Measurements from ENCODE around the gene AIFM3. TPM values are rescaled to one million over a fixed set of nuclear protein-coding genes. Genes with fewer than 3 reads are reported as not detected.
"Not testable (repeated sequence)": the region's sequence is repeated elsewhere in the genome, so short reads cannot be mapped to it uniquely, and the experiment has no call there.

The AIFM3 gene
- total RNA-seq, 1 donor from 2014 or later, result 2.1 TPM

- no peak for DNase-seq (ENCODE audit: low spot score)
Measured at GRCh38 chr22:20940186-20940651, 26.8 kb upstream of the AIFM3 start.

DNA sequence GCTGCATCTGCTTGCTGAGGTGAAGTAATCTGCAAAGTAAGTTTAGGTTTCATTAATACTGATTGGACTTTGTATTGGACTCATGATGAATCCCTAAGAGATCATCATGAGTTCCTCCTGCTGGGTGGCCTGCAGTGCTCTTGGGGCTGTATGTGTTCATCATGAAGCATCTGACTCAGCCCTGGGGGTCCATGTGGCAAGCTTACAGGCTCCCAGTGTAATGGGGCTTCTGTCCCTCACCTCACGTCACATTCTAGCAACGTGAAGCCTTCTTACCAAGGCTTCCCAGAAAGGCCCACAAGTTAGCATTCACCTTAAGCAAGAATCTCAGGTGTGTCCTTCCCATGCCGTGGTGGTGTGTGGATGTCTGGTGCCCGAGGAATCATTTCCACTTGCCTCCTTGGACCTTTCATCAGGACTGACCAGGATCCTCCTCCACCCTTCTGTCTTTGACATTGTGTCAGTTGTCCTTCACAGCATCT, 26.1 kb upstream of the AIFM3 start:
- DNase-seq (ENCODE audit: low spot score), result no peak

GRCh38 chr22:20942203-20942902, 24.7 kb upstream of the AIFM3 start:
- DNase-seq (ENCODE audit: low spot score), result not testable (repeated sequence)

DNA sequence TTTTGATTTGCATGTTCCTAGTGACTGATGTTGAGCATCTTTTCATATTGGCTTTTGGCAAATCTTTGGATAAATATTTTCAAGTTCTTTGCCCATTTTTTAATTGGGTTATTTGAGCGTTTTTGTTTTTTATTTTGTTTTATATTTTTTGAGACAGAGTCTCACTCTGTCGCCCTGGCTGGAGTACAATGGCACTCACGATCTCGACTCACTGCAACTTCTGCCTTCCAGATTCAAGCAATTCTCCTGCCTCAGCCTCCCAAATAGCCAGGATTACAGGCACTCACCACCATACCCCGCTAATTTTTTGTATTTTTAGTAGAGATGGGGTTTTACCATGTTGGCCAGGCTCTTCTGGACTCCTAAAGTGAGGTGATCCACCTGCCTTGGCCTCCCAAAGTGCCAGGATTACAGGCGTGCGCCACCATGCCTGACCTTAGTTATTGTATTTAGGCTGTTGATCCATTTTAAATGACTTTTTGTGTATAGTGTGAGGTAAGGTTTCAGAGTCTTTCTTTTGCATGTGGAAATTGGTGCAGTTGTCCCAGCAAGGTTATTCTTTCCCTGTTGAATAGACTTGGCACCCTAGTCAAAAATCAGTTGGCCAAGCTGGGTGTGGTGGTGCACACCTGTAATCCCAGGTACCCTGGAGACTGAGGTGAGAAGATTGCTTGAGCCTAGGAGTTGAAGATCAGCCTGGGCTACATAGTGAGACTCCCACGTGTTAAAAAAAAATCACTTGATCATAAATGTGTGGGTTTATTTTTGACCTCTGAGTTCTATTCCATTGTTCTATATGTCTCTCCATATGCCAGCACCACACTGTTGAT, 23.7 kb upstream of the AIFM3 start:
- DNase-seq (ENCODE audit: low spot score), result no peak

- DNase-seq (ENCODE audit: low spot score), result no peak
Measured at GRCh38 chr22:20944042-20944441, 23.0 kb upstream of the AIFM3 start.

DNA sequence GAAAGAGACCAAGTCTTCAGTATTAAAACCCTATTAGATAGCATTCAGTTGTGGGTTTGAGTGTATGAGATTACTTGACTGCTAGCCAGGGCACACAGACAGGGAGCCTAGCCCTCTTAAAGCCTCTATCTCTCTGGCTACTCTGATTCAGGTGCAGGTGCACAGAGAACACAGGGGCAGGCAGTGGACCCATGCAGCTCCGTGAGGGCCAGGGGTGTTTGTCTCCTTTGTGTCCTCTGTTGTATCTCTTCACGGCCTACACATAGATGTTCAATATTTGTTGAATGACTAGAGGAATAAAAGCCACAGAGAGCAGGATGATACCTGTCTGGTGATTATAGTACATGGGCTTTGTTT, 21.5 kb upstream of the AIFM3 start:
- no peak for DNase-seq (ENCODE audit: low spot score)

GRCh38 chr22:20946080-20946986, 20.7 kb upstream of the AIFM3 start:
- no peak for DNase-seq (ENCODE audit: low spot score)

DNA sequence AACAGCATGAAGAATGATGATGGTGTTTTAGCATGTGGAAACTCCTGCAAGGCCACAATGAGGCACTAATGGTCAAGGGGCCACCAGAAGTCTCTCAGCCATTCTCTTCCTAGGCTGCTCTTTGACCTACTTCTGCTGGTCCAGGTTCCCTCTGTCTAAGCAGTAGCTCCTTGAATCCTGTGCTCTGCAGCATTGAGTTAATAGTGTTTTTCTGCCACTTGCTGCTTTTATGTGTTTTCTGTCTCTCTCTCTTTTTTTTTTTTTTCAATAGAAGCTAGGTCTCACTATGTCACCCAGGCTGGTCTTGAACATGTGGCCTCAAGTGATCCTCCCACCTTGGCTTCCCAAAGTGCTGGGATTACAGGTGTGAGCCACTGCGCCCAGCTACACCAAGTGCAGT, 20.1 kb upstream of the AIFM3 start:
- DNase-seq (ENCODE audit: low spot score), result no peak

- DNase-seq (ENCODE audit: low spot score), result no peak
Measured at GRCh38 chr22:20948450-20948849, 18.6 kb upstream of the AIFM3 start.

GRCh38 chr22:20948989-20949388, 18.1 kb upstream of the AIFM3 start:
- no peak for DNase-seq (ENCODE audit: low spot score)

- DNase-seq (ENCODE audit: low spot score), result no peak
Measured at GRCh38 chr22:20949698-20950183, 17.3 kb upstream of the AIFM3 start.

DNA sequence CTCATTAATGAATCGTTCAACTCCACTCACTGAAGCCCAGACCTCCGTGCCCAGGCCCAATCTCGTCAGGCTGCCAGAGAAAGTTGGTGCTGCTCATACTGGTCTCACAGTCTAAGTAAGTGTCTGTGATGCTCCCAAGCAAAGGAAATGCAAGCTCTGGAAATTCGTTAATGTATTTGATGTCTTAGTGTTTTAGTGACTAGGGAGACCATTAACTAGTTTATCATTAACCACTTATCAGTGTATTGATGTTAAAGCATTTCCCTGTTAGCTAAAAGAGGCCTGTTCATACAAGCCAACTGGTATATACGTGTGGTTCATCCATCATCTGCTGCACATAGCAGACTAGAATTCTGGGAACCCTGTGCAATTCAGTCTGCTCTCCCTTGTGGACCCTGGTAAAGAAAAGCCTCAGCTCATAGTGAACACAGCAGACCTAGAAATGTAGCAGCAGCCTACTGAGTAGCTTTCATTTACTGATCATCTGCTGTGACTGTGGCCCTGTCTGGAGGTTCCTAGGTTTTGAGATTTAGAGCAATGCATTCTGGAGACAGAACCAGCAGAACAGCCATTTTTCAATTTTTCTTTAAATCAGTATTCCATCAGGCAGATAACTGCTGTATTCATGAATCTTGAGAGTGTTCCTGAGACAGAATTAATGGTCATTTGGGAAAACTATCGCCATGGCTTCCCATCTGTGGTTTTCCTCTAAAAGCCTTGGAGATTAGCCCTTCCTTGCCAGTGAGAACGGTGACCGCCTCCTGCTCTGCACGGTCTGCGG, 15.7 kb upstream of the AIFM3 start:
- DNase-seq (ENCODE audit: low spot score), result no peak

GRCh38 chr22:20951932-20952380, 15.1 kb upstream of the AIFM3 start:
- no peak for DNase-seq (ENCODE audit: low spot score)

- DNase-seq (ENCODE audit: low spot score), result no peak
Measured at GRCh38 chr22:20952544-20953341, 14.3 kb upstream of the AIFM3 start.

- no peak for DNase-seq (ENCODE audit: low spot score)
Measured at GRCh38 chr22:20953342-20953608, 13.8 kb upstream of the AIFM3 start.

GRCh38 chr22:20953668-20954500, 13.2 kb upstream of the AIFM3 start:
- no peak for DNase-seq (ENCODE audit: low spot score)

DNA sequence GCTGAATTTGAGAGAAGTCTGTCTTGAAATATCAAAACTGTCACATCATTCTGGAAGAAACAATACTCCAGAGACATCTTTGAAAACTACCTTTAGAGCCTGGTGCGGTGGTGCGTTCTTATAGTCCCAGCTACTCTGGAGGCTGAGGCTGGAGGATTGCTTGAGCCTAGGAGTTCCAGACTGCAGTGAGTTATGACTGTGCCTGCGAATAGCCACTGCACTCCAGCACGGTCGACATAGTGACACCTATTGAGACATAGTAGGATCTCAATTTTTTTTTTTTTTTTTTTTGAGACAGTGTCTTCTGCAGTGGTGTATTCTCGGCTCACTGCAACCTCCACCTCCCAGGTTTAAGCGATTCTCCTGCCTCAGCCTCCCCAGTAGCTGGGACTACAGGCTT, 11.5 kb upstream of the AIFM3 start:
- no peak for DNase-seq (ENCODE audit: low spot score)

DNA sequence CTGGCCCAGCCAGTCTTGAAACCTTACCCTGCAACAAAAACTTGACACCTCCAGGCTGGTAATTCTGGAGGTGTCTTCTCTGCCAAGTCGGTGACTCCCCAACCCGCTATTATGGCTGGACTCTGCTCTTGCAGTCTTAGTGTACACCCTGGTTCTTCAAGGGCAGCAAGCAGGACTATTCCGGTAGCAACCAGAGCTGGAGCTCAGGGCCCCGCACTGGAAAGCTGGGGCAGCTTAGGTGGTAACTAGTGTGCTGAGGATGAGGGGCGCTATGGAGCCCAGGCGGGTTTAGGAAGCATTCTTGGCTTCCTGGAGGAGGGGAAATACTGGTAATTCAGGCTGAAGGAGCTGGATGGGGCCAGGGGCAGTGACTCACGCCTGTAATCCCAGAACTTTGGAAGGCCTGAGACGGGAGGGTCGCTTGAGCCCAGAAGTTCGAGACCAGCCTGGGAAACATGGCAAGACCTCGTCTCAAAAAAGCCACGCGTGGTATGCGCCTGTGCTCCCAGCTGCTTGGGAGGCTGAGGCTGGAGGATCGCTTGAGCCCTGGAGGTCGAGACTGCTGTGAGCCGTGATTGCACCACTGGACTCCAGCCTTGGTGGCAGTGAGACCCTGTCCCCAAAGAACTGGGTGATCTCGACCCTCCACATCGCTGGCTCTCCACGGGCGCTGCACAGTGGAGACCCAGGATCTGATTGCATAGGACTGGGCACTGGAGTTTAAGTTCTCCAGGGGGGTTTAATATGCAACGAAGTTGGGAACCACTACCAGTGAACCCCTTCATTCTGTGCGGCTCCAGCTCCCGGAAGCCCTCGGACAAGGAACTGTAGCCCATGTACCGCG, 10.6 kb upstream of the AIFM3 start:
- DNase-seq (ENCODE audit: low spot score), result no peak
